ENCODE results near the gene OR9A2.

OR9A2 gene, protein sequence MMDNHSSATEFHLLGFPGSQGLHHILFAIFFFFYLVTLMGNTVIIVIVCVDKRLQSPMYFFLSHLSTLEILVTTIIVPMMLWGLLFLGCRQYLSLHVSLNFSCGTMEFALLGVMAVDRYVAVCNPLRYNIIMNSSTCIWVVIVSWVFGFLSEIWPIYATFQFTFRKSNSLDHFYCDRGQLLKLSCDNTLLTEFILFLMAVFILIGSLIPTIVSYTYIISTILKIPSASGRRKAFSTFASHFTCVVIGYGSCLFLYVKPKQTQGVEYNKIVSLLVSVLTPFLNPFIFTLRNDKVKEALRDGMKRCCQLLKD

GRCh38 chr7:143027032-143027431, at the start of gene OR9A2:
TSS of gene OR9A2 (minus strand) at chr7:143027132. CDS start at chr7:143027132, 0 bp downstream.
- DNase-seq, result no peak

DNA sequence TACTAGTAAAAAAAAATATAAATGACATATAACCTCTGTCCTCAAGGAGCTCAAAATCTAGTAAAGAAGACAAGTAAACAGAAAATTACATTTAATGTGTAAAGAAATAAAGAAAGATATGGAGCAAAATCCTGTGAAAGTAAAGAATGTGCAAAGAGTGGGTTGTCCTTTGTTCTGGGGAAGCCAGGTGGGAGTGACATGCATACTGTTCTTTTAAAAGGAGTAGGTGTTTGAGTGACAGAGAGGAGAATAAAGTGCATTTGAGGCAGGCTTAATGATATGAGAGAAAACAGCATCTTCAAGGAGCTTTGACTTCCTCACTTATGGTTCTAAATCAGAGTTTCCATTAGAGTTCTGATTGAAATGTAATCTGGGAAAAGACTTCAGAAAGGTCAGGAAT, 47.2 kb upstream of the OR9A2 start:
- DNase-seq, result no peak

DNA sequence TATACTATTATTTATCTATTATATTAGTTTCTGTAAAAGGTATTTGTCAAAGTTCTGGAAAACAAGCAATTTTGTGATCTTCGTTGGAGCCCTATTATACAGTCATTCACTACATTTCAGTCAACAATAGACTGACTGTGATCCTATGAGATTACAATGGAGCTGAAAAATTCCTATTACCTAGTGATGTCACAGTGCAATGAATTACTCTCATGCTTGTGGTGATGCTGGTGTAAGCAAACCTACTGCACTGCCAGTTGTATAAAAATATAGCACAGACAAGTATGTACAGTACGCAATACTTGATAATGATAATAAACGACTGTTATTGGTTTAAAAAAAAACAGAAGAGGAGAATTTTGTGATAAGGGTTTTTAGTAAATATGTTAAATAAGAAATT, 46.6 kb upstream of the OR9A2 start:
- DNase-seq, result no peak

GRCh38 chr7:143069912-143070500, 43.1 kb upstream of the OR9A2 start:
- no peak for DNase-seq

GRCh38 chr7:143068446-143068845, 41.5 kb upstream of the OR9A2 start:
- DNase-seq, result no peak

GRCh38 chr7:143063741-143064140, 36.8 kb upstream of the OR9A2 start:
- no peak for DNase-seq

DNA sequence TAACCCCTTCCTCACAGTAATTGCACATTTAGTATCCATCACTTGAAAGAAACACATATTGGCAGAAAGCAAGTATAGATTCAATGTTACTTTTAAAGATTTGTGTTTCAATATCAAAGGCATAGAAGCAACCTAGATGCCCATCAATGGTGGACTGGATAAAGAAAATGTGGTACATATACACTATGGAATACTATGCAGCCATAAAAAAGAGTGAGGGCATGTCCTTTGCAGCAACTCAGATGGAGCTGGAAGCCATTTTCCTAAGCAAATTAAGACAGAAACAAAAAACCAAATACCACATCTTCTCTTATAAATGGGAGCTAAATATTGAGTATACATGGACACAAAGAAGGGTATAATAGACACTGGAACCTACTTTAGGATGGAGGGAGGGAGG, 28.8 kb upstream of the OR9A2 start:
- no peak for DNase-seq

DNA sequence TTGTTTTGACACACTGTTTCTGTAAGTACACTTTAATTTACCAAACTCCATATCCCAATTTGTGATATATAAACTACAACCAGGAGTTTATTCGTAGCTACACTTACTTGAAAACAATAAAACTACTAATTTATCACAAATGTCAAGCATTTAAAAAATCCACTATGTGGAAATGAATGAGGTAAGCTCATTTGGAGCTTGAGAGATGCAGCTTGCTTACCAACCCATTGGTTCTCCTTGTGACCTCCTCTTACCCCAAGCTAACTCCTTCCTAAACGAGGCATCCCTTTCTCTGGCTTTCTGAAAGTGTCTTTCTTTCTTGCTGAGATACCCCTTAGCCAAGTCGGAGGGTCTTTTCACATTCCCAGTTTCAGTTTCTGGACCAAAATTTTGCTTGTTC, 27.7 kb upstream of the OR9A2 start:
- no peak for DNase-seq

GRCh38 chr7:143052041-143052440, 25.1 kb upstream of the OR9A2 start, which contains the start of gene OR6V1:
TSS of gene OR6V1 (plus strand) at chr7:143052341. CDS start at chr7:143052341, 0 bp downstream.
- DNase-seq, result no peak

- no peak for DNase-seq
Observed at GRCh38 chr7:143050931-143051330, 24.0 kb upstream of the OR9A2 start.

- DNase-seq, result no peak
Observed at GRCh38 chr7:143049362-143049761, 22.4 kb upstream of the OR9A2 start.

DNA sequence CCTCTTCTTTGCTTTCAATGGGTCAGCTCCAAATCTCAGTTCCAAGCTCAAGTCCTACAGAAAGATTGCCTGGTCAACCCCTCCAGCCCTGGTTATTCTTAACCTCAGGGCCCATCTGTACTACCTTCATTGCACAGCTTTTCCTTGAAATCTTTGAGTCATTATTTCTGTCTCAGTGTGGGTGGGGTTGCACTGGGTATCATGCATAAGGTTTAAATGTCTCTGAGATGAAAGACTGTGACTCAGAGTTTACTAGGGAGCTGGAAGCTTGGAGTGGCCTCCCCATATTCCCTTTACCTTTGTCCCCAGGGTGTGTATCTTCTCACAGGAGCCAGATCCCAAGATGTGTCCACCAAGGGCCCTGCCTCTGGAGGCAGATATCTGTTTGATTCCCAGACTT, 21.9 kb upstream of the OR9A2 start:
- no peak for DNase-seq

GRCh38 chr7:143047326-143047725, 20.4 kb upstream of the OR9A2 start:
- DNase-seq, result no peak

DNA sequence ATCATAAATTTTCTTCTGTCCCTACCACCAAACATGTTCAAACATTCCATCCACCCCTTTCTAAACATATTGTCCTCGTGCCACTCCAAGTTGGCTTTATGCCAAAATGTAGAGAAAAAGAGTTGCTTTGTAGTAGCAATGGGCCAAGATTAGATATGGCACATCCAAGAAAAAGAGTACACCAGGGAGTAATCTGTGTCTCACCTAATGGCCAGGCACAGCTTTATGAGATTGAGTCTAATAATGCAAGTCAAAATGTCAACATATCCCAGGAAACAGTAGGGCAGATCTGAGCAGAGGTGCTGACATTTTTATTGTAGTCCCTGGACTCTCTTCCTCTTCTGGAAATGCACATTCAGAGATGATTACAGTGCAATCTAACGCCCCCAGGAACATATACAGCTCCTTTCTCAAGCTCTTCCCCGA, 19.5 kb upstream of the OR9A2 start:
- DNase-seq, result no peak

DNA sequence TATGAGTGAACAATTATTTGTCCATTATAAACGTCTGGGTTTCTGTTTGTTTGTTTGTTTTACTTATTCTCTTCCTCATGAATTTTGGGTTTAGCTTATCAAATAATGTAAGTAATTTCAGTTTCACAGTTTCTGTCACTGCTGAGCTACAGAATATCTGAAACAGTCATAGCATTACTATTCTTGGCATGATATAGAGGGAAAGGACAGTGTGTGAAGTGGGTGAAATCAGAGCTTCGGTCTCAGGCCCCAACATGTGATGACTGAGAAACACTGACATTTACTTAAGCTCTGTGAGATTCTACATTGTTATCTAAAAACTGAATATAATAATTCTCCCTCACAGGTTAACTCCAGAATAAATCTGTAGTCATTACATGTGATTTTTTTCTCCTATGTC, 16.5 kb upstream of the OR9A2 start:
- DNase-seq, result no peak

DNA sequence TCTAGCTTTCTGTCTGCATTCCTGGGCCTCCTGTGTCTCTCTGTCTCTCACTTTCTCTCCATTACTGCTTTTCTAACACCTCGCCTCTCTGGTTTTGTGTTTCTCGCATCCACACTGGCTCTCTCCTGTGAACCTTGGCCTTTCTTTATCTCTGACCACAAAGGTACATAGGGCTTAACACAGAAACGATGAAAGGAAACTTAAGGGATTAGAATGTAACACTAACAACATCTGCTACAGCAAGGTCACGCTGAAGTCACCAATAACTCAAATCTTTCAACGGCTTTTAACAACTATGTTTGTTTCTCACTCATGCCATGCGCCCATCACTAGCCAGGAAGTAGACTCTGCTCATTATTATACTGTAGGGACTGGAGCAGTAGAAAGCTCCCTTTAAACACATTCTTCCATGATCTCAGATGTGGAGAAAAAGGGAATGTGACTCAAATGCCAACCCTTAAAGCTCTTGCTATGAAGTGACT, 15.9 kb upstream of the OR9A2 start:
- no peak for DNase-seq

DNA sequence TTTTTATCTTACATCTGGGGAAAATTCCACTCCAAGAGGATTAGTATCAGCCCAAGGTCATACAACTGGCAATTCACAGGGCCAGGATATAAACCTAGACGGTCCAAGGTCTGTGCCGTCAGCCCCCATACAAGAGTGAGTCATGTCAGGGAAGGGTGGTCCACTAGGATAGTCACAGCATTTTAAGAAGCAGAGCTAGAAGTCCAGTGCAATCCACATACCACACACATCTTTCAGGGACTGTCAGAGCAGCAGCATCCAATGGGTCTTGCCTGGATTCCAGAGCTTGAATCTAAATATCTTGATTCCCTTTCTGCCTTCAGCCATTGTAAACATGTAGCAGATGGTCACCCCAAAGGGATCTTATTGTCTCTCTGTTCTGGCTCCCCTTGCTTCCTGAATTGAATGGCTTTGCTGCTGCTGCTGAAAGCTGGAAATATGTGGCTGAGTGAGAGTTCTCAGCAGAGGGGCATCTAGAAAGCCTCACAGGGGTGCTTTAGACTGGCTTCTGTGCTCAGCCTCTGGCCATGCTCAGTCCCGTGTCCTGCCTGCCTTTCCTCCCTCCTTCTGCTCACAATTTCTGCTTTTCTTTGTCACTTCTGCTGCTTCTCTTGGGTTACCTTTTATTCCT, 15.3 kb upstream of the OR9A2 start:
- no peak for DNase-seq

- DNase-seq, result no peak
Observed at GRCh38 chr7:143041346-143041745, 14.4 kb upstream of the OR9A2 start.

DNA sequence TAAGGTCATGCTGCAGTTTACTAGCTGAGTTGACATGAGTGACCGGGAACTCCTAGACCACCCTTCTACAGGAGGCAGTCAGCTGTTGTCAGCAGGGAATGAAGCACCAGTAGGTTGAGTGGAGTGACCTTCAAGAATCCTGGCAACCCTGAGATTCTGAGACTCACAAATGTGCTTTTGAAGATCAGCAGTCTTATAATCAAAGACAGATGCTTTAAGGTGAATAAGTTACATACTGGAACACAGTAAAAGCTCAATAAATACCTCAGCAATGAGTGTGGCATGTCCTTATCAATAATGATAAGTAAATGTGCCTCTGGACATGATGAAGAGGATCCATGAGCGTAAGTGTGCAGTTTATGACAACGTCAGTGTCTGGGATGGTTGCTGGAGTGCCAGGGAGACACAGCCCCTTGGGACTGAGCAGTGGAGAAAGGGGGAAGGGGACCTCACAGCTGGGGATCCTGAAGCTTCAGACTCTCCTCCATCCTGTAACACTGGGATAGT, 13.3 kb upstream of the OR9A2 start:
- no peak for DNase-seq

DNA sequence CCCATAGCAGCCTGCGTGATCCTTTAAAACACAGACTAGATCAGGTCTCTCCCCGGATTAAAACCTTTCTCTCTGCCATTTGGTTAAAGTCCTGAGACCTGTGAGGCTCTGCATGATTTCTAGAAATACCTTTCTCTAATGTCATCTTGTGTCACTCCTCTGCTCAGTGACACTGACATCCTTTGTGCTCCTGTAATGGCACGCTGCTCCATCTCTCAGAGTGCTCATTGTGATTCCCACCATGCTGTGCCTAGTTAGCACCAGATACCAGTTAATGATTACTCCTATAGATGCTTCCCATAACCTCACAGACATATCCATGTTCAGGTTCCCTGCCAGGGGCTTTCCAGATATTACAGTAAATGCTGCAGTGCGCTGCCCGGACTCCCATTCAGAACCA, 11.7 kb upstream of the OR9A2 start:
- no peak for DNase-seq

DNA sequence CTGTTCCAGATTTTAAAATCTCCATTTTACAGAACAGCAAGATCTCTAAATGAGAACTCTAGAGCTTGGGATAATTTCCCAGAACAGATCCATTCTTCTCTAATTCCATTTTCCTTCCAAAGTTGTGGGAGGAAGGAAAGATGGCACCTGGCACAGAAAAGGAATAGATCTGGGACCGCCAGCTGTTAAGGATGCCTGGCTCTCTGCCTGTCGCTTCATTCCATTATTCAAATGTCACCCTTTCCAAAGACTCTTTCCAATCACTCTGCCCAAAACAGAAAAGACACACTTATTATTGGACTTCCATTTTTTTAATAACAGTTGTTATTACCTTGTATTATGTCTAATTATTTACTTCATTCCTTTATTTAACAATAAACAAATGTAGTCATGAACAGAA, 751 bp upstream of the OR9A2 start:
- no peak for DNase-seq

GRCh38 chr7:143025371-143025770, 1.6 kb downstream of the OR9A2 start:
- no peak for DNase-seq

DNA sequence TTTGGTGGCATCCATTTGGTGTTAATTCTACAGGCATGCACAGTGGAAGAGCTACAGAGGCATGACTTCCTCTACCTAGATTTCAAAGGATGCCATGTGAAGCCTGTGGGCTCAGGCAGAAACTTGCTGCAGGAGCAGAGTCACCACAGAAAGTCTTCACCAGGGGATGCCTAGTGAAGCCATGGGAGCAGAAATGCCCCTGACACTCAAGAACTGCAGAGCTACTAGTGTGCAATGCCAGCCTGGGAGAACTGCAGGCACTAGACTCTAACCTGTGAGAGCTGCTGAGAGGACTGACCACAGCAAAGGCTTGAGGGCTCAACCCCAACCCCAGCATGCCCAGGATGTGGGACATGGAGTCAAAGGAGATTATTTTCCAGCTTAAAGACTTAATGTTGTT, 3.9 kb downstream of the OR9A2 start:
- no peak for DNase-seq

DNA sequence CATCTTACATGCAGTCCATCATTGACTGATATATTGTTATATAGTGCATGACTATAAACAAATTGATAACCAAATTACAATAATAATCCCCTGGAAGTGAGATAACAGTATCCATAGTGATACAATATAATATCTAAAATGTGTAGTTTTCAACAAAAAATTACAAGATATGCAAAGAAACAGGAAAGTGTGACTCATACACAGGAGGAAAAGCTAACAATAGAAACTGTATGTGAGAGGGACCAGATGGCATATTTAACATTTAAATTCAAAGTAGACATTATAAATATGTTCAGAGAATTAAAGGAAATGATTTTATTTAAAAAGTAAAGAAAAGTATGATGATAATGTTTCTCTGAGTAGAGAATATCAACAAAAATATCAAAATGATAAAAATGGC, 8.0 kb downstream of the OR9A2 start:
- DNase-seq, result no peak

Measured in NCI-H146 (cell line).